OCI-LY1 (cell line): Measurements from ENCODE around the gene ZFP92.

ENCODE experiments used
- H2AFZ ChIP-seq: fragments of 200-600 bp; sonication (generic), shearing (Covaris generic); 2 replicates; pipeline ENCODE4 v1.6.0; 2014; ENCODE audit warnings: antibody characterized with exemption, mild to moderate bottlenecking, low read length
- H3F3A ChIP-seq: fragments of 200-600 bp; sonication (generic), shearing (Covaris generic); 2 replicates; pipeline ENCODE4 v1.6.0; 2014; ENCODE audit warnings: mild to moderate bottlenecking, antibody characterized with exemption, low read length, moderate library complexity; ENCODE audit not compliant: insufficient read depth
- H3K27ac ChIP-seq: fragments of 200-600 bp; sonication (generic); 2 replicates; pipeline ENCODE4 v1.5.1; 2014; ENCODE audit warnings: low read length, mixed run types, mild to moderate bottlenecking, low read depth; ENCODE audit not compliant: poor library complexity, severe bottlenecking
- H3K27me3 ChIP-seq: fragments of 200-600 bp; sonication (generic); 2 replicates; pipeline ENCODE4 v1.6.0; 2014; ENCODE audit warnings: antibody characterized with exemption, mild to moderate bottlenecking, low read length, moderate library complexity; ENCODE audit not compliant: insufficient read depth
- H3K36me3 ChIP-seq: fragments of 200-600 bp; sonication (generic); 2 replicates; pipeline ENCODE4 v1.6.1; 2014; ENCODE audit warnings: mild to moderate bottlenecking, antibody characterized with exemption, low read length, moderate library complexity, mixed read lengths; ENCODE audit not compliant: insufficient read depth
- H3K4me1 ChIP-seq: fragments of 200-600 bp; sonication (generic); 2 replicates; pipeline ENCODE4 v1.5.1; 2014; ENCODE audit warnings: mild to moderate bottlenecking, low read length, moderate library complexity; ENCODE audit not compliant: insufficient read depth, severe bottlenecking
- H3K4me2 ChIP-seq: fragments of 200-600 bp; sonication (generic), shearing (Covaris generic); 2 replicates; pipeline ENCODE4 v1.6.1; 2014; ENCODE audit warnings: low read length
- H3K4me3 ChIP-seq: fragments of 200-600 bp; sonication (generic); 2 replicates; pipeline ENCODE4 v1.5.1; 2014; ENCODE audit warnings: low read length, low read depth, mild to moderate bottlenecking, mixed read lengths; ENCODE audit not compliant: poor library complexity, severe bottlenecking
- H3K79me2 ChIP-seq: fragments of 200-600 bp; shearing (Covaris generic); 2 replicates; pipeline ENCODE4 v1.6.1; 2016; ENCODE audit warnings: mixed run types, low read length, mixed read lengths; ENCODE audit not compliant: insufficient read depth
- H3K9ac ChIP-seq: fragments of 200-600 bp; sonication (generic), shearing (Covaris generic); 2 replicates; pipeline ENCODE4 v1.6.1; 2014; ENCODE audit warnings: mild to moderate bottlenecking, low read length, mixed read lengths
- H3K9me2 ChIP-seq: fragments of 200-600 bp; sonication (generic), shearing (Covaris generic); 2 replicates; pipeline ENCODE4 v1.6.1; 2014; ENCODE audit warnings: low read depth, mild to moderate bottlenecking, low read length, mixed read lengths
- H3K9me3 ChIP-seq: fragments of 200-600 bp; shearing (Covaris generic); 2 replicates; pipeline ENCODE4 v1.6.1; 2014; ENCODE audit warnings: low read length, mixed read lengths
- H4K20me1 ChIP-seq: fragments of 200-600 bp; sonication (generic), shearing (Covaris generic); 2 replicates; pipeline ENCODE4 v1.6.0; 2016; ENCODE audit warnings: mild to moderate bottlenecking, low read length; ENCODE audit not compliant: insufficient read depth
- CTCF ChIP-seq: fragments of 200-600 bp; sonication (generic), shearing (Covaris generic); IDR thresholded peaks from 2 replicates; pipeline ENCODE4 v1.5.1; 2017; ENCODE audit warnings: mild to moderate bottlenecking, antibody characterized with exemption, low read length, moderate library complexity, mixed read lengths
- EZH2 ChIP-seq: fragments of 200-600 bp; sonication (generic), shearing (Covaris generic); IDR thresholded peaks from 2 replicates; pipeline ENCODE4 v1.8.0; 2017; ENCODE audit warnings: borderline replicate concordance, mixed run types, mild to moderate bottlenecking, antibody characterized with exemption, low read length, moderate library complexity, mixed read lengths

The ZFP92 gene

DNA sequence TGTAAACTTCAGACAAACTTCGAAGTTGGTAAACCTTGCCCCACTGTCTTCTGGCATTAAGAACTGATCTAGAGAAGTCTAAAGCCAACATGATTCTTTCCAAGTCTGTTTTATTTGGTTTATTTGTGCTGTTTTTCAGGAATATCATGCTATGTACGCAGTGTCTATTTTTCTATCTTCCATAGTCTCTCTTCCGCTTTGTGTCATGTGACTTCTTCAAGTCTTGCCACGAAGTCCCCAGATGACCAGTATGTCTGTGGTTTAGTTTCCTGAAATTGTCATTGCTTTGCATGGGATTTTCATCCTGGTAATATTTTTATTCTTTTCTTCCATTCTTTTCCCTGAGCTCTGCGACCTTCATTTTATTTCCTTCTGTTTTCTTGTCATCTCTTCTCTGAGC is 25.2 kb upstream of the ZFP92 start:
- H3K9me3 ChIP-seq, result no peaks in the 10 kb centered on the region

GRCh38 chrX:153387345-153387744 is 23.9 kb upstream of the ZFP92 start:
- H3K9ac ChIP-seq, result no peak overlapping the region
- no peaks in the 10 kb centered on the region for H3K4me1 ChIP-seq
- TF ChIP-seq EZH2 (no peak), CTCF (no peak)

More for the DNA sequence above, 25.2 kb upstream of the ZFP92 start:
- no peak overlapping the region for H2AFZ ChIP-seq
- H3K9me2 ChIP-seq, result no peaks in the 10 kb centered on the region
- no peaks in the 10 kb centered on the region for H3F3A ChIP-seq
- no peak overlapping the region for H3K4me2 ChIP-seq
- TF ChIP-seq EZH2 (no peak), CTCF (no peak)
- no peaks in the 10 kb centered on the region for H3K79me2 ChIP-seq
- H3K27ac ChIP-seq, result no peak overlapping the region
- no peaks in the 10 kb centered on the region for H3K27me3 ChIP-seq
- H3K4me3 ChIP-seq, result no peak overlapping the region
- no peaks in the 10 kb centered on the region for H3K36me3 ChIP-seq
- H3K4me1 ChIP-seq, result no peaks in the 10 kb centered on the region
- no peaks in the 10 kb centered on the region for H4K20me1 ChIP-seq
- H3K9ac ChIP-seq, result no peak overlapping the region

DNA sequence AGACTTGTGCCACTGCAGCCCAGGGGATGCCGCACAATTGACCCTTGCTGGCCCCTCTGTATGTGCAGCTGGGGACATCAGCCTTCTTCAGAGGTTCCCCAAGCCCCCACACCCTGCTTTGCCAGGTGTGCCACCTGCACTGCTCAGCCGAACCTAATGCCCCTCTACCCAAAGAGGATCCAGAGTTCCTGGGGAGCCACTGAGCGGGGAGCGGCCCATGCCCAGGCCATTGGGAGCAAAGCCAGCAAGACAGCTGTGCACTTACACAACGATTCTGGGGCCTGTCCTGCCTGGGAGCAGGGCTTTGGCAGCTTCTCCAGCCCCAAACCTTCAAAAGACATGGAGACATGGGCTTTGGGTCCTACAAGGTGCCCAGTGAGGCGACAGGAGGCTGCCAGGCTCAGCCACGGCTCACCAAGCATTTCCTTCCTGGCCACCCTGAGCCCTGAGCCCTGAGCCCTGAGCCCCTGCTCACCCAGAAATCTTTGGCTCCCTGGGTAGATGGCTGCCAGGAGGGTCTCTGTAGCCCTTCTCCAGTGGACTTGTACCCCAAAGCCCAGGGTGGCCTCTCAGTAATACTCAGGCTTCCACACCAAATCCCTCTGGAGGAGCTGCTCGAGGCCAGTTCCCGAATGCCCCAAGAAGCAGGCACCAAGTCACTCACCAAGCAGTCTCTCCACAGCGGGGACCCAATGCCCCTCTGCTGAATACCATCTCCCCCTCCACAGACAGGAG is 23.1 kb upstream of the ZFP92 start:
- Histone ChIP-seq H3K36me3 (no peaks in the 10 kb centered on the region), H3K9me2 (no peaks in the 10 kb centered on the region), H2AFZ (no peak overlapping the region), H3K4me1 (no peaks in the 10 kb centered on the region), H3F3A (no peaks in the 10 kb centered on the region), H3K4me3 (no peak overlapping the region), H3K9ac (no peak overlapping the region), H3K4me2 (no peak overlapping the region), H3K27ac (no peak overlapping the region), H3K27me3 (no peaks in the 10 kb centered on the region), H3K9me3 (no peaks in the 10 kb centered on the region), H4K20me1 (no peaks in the 10 kb centered on the region), H3K79me2 (no peaks in the 10 kb centered on the region)
- no peak for TF ChIP-seq EZH2
- no peak for TF ChIP-seq CTCF

More at GRCh38 chrX:153387345-153387744, 23.9 kb upstream of the ZFP92 start:
- H3K79me2 ChIP-seq, result no peaks in the 10 kb centered on the region
- no peaks in the 10 kb centered on the region for H3K36me3 ChIP-seq
- no peaks in the 10 kb centered on the region for H3K9me3 ChIP-seq
- no peak overlapping the region for H3K4me2 ChIP-seq
- H3F3A ChIP-seq, result no peaks in the 10 kb centered on the region
- H3K4me3 ChIP-seq, result no peak overlapping the region
- no peaks in the 10 kb centered on the region for H4K20me1 ChIP-seq
- H2AFZ ChIP-seq, result no peak overlapping the region
- H3K27me3 ChIP-seq, result no peaks in the 10 kb centered on the region
- H3K27ac ChIP-seq, result no peak overlapping the region
- H3K9me2 ChIP-seq, result no peaks in the 10 kb centered on the region
